Liver (tissue), 9 donors: Measurements from ENCODE around the gene SLC25A42. TPM values are rescaled to one million over a fixed set of nuclear protein-coding genes. Genes with fewer than 3 reads are reported as not detected.

Source experiments
- DNase-seq: peaks from one replicate; pipeline ENCODE4 v3.0.0-alpha.2; 2017; ENCODE audit warnings: low spot score
- H3K27ac ChIP-seq, 2 donors: one replicate each; pipeline ENCODE4 v1.7.0; 2013; ENCODE audit warnings: inconsistent platforms in 2 of 2, low read length in 2 of 2, control low read depth in 1 of 2, low read depth in 1 of 2, mild to moderate bottlenecking in 1 of 2
- H3K27me3 ChIP-seq, 4 donors: one replicate each; pipeline versions ENCODE4 v1.6.1 to v1.7.0; 2013; ENCODE audit warnings: low read length in 3 of 4, inconsistent platforms in 1 of 4, mild to moderate bottlenecking in 1 of 4, moderate library complexity in 1 of 4; ENCODE audit not compliant: control insufficient read depth in 4 of 4, insufficient read depth in 4 of 4
- H3K36me3 ChIP-seq, 4 donors: one replicate each; pipeline versions ENCODE4 v1.6.1 to v1.7.0; 2013; ENCODE audit warnings: low read length in 3 of 4, mild to moderate bottlenecking in 3 of 4, low read depth in 1 of 4, moderate library complexity in 1 of 4; ENCODE audit not compliant: control insufficient read depth in 4 of 4, insufficient read depth in 3 of 4
- H3K4me1 ChIP-seq, 4 donors: one replicate each; pipeline versions ENCODE4 v1.6.1 to v1.7.0; 2013; ENCODE audit warnings: low read length in 3 of 4, mild to moderate bottlenecking in 3 of 4, moderate library complexity in 1 of 4; ENCODE audit not compliant: control insufficient read depth in 4 of 4, insufficient read depth in 4 of 4
- H3K4me3 ChIP-seq, 3 donors: one replicate each; pipeline versions ENCODE4 v1.6.1 to v1.7.0; 2013; ENCODE audit warnings: low read length in 3 of 3, control low read depth in 1 of 3, low read depth in 1 of 3, mild to moderate bottlenecking in 1 of 3
- H3K9ac ChIP-seq, 2 donors: one replicate each; pipeline ENCODE4 v1.7.0; 2013; ENCODE audit warnings: low read length in 2 of 2, mild to moderate bottlenecking in 2 of 2, moderate library complexity in 2 of 2, control low read depth in 1 of 2, low read depth in 1 of 2
- H3K9me3 ChIP-seq, 4 donors: one replicate each; pipeline versions ENCODE4 v1.6.1 to v1.7.0; 2013; ENCODE audit warnings: low read length in 3 of 4; ENCODE audit not compliant: control insufficient read depth in 4 of 4
- ATF3 ChIP-seq: IDR thresholded peaks from 2 replicates; pipeline ENCODE4 v1.6.1; 2016; ENCODE audit warnings: antibody characterized with exemption
- CTCF ChIP-seq: fragments of 150-350 bp; IDR thresholded peaks from 2 replicates; pipeline ENCODE4 v1.5.1; 2017; ENCODE audit warnings: improper control_type of control experiment, low read depth, low read length; ENCODE audit not compliant: missing input control
- EGR1 ChIP-seq, 2 donors: IDR thresholded peaks; 2 replicates each; pipeline ENCODE4 v1.6.1; 2016 to 2018; ENCODE audit warnings: antibody characterized with exemption in 2 of 2, low read depth in 2 of 2
- FOXA1 ChIP-seq: IDR thresholded peaks from 2 replicates; pipeline ENCODE4 v1.6.1; 2016; ENCODE audit warnings: antibody characterized with exemption
- FOXA2 ChIP-seq: IDR thresholded peaks from 2 replicates; pipeline ENCODE4 v1.6.1; 2016; ENCODE audit warnings: antibody characterized with exemption
- GABPA ChIP-seq, 2 donors: IDR thresholded peaks in 1 of 2; conservative IDR thresholded peaks in 1 of 2; 2 replicates each; pipeline ENCODE4 v1.6.1; 2016; ENCODE audit warnings: antibody characterized with exemption in 2 of 2, mild to moderate bottlenecking in 1 of 2, moderate library complexity in 1 of 2
- HNF4A ChIP-seq, 2 donors: conservative IDR thresholded peaks; 2 replicates each; pipeline ENCODE4 v1.6.1; 2016; ENCODE audit warnings: antibody characterized with exemption in 2 of 2, mild to moderate bottlenecking in 2 of 2
- HNF4G ChIP-seq: IDR thresholded peaks from 2 replicates; pipeline ENCODE4 v1.6.1; 2016; ENCODE audit warnings: antibody characterized with exemption
- JUND ChIP-seq, 2 donors: IDR thresholded peaks; 2 replicates each; pipeline ENCODE4 v1.6.1; 2016; ENCODE audit warnings: antibody characterized with exemption in 2 of 2
- MAX ChIP-seq: IDR thresholded peaks from 2 replicates; pipeline ENCODE4 v1.6.1; 2016; ENCODE audit warnings: antibody characterized with exemption
- NR2F2 ChIP-seq: IDR thresholded peaks from 2 replicates; pipeline ENCODE4 v1.6.1; 2016; ENCODE audit warnings: antibody characterized with exemption
- RAD21 ChIP-seq, 2 donors: IDR thresholded peaks; 2 replicates each; pipeline ENCODE4 v1.6.1; 2016; ENCODE audit warnings: antibody characterized with exemption in 2 of 2, mild to moderate bottlenecking in 2 of 2
- REST ChIP-seq: IDR thresholded peaks from 2 replicates; pipeline ENCODE4 v1.6.1; 2016; ENCODE audit warnings: antibody characterized with exemption, mild to moderate bottlenecking
- RXRA ChIP-seq, 2 donors: IDR thresholded peaks; 2 replicates each; pipeline ENCODE4 v1.6.1; 2017 to 2018; ENCODE audit warnings: antibody characterized with exemption in 2 of 2, mild to moderate bottlenecking in 1 of 2
- SP1 ChIP-seq: IDR thresholded peaks from 2 replicates; pipeline ENCODE4 v1.6.1; 2018; ENCODE audit warnings: antibody characterized with exemption, mild to moderate bottlenecking
- TAF1 ChIP-seq: conservative IDR thresholded peaks from 2 replicates; pipeline ENCODE4 v1.6.1; 2016; ENCODE audit warnings: antibody characterized with exemption, mild to moderate bottlenecking
- YY1 ChIP-seq: IDR thresholded peaks from 2 replicates; pipeline ENCODE4 v1.6.1; 2016; ENCODE audit warnings: antibody characterized with exemption, mild to moderate bottlenecking
- ZBTB33 ChIP-seq: IDR thresholded peaks from 2 replicates; pipeline ENCODE4 v1.6.1; 2016; ENCODE audit warnings: antibody characterized with exemption
- WGBS: extraction: QIAGEN DNeasy Blood & Tissue Kit; methylation state at CpG from one replicate; pipeline ENCODE4 v1.1.7; 2013; 5-methylcytosine and 5-hydroxymethylcytosine counted together
- polyA plus RNA-seq, 2 donors: library from polyadenylated mRNA; stranded (reverse) in 1 of 2; unstranded in 1 of 2; fragments of 200-250 nt in 1 of 2; fragments of >200 nt in 1 of 2; fragmentation: Nextera tagmentation in 1 of 2; extraction: Ambion mirVana in 1 of 2; gene quantifications; one replicate each; pipeline versions ENCODE4 v1.2.1 to v1.2.3, GENCODE V29; 2013 to 2015
- total RNA-seq, 2 donors: library from RNA; depleted of rRNA; stranded (reverse); fragments of >200 nt; gene quantifications; one replicate each; pipeline ENCODE4 v1.2.3, GENCODE V29; 2014
- donor health status: healthy.
- donor health status: healthy.
- donor health status: healthy.
- donor health status: healthy.
- donor health status: healthy.

Gene SLC25A42
- total and polyA plus RNA-seq, 4 donors: 24.7 to 89.6 (median 60.2) TPM

GRCh38 chr19:19071897-19072296 lies 8.1 kb downstream of the SLC25A42 start (continued):
- no peak for TF ChIP-seq HNF4G

- WGBS: 60% methylated on average over 13 of the region's 13 CpGs
- Histone ChIP-seq H3K9me3 (no peaks in the 10 kb centered on the region), H3K9ac (no peak overlapping the region), H3K27me3 (no peaks in the 10 kb centered on the region), H3K4me3 (no peak overlapping the region), H3K4me1 (peaks cover 0 to 39% (median 25%) of the 10 kb centered on the region in 4 donors), H3K27ac (peak overlapping the region in 1 of 2 donors; percentile 56), H3K36me3 (peaks cover 0 to 3% (median under 1%) of the 10 kb centered on the region in 4 donors)
- DNase-seq: no peak
- no peak for TF ChIP-seq EGR1 (IDR thresholded peaks at IDR 0.05; ENCODE audit: low read depth in 2 of 2)
- no peak for TF ChIP-seq HNF4A (conservative IDR thresholded peaks at IDR 0.05)
- TF ChIP-seq ZBTB33: no peak
- no peak for TF ChIP-seq REST
- TF ChIP-seq ATF3: no peak
- no peak for TF ChIP-seq TAF1
- TF ChIP-seq NR2F2: no peak
- TF ChIP-seq HNF4G: no peak
- TF ChIP-seq GABPA (IDR thresholded peaks at IDR 0.05 in 1 of 2, conservative IDR thresholded peaks at IDR 0.05 in 1 of 2): no peak
- no peak for TF ChIP-seq YY1
- no peak for TF ChIP-seq JUND (IDR thresholded peaks at IDR 0.05)
- no peak for TF ChIP-seq FOXA2
- TF ChIP-seq CTCF: no peak
- no peak for TF ChIP-seq RXRA (IDR thresholded peaks at IDR 0.05)
- TF ChIP-seq FOXA1: no peak
- no peak for TF ChIP-seq RAD21 (IDR thresholded peaks at IDR 0.05)
- TF ChIP-seq MAX: no peak
- no peak for TF ChIP-seq SP1
Observed at GRCh38 chr19:19074196-19074882, 10.5 kb downstream of the SLC25A42 start.
